ENCODE measurements around the gene ZFYVE28.
"Not testable (repeated sequence)": the region's sequence is repeated elsewhere in the genome, so short reads cannot be mapped to it uniquely, and the experiment has no call there.

ZFYVE28 gene

DNA sequence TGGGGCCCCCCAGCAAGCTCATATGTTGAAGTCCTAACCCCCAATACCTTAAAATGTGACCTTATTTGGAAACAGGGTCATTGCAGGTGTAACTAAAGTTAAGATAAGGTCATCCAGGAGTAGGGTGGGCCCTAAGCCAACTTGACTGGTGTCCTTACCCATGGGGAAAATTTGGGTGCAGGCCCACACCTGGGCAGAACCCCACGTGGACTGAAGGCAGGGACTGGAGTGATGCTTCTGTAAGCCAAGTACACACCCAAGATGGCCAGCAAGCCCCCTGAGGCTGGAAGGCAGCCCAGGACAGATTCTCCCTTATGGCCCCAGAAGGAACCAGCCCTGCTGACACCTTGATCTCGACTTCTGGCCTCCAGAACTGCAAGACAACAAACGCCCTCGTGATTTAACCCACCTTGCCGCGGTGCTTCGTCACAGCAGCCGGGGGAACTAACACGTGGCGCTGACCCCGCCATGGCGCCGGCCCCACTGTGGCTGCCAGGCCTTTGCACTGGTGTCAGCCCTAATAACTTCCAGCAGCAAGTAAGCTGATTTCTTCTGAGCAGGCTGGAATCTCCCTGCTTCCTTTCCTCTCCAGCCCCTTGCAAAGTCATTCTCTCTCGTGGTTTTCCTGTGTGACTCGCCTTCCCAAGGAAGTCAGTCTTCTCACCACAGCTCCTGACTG, 133.4 kb downstream of the ZFYVE28 start:
- no peak for DNase-seq

DNA sequence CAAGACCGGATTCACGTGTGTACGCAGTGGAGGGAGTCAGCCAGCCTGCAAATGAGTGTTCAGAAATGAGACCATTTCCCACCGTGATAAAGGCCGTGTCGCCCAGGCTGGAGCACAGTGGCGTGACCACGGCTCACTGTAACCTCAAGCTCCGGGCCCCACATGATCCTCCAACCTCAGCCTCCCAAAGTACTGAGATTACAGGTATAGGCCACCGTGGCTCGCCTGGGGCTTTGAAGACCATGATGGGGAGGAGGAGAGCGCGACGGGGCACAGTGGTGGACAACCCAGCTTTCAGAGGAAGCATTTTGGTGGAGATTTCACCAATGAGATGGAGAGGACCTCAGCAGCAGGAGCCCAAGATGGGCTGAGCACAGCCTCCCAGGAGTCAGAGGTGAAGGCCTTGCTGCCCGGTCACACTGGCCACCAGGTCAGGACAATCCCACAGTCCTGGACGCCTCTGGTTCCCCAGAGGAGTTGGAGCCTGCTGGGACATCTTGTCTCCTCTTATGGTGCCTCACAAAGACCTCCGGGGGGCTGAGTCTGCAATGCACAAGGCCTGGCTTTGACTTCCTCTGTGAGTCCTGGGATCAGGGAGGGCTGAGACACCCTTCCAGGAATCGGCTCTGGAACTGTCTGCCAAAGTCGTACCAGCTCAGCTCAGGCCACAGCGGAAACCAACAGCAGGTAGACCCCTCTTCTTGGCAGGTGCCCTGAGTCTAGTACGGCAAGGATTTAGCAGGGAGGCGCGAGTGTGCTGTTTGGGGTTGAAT, 134.1 kb downstream of the ZFYVE28 start:
- DNase-seq, result no peak

DNA sequence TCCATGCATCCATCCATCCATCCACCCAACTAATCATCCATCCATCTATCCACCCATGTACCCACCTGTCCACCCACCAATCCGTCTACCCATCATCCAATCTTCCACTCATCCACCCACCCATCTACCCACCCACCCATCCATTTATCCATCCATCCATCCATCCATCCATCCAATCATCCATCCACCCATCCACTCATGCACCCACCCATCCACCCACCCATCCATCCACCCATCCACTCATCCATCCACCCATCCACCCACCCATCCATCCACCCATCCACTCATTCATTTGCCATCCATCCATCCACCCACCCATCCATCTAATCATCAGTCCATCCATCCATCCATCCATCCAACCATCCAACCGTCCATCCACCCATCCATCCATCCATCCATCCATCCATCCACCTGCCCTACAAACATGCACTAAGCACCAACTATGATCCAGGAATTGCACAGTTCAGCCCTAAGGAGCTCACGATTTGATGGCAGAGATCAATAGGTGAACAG, 135.2 kb downstream of the ZFYVE28 start:
- DNase-seq, result no peak

DNA sequence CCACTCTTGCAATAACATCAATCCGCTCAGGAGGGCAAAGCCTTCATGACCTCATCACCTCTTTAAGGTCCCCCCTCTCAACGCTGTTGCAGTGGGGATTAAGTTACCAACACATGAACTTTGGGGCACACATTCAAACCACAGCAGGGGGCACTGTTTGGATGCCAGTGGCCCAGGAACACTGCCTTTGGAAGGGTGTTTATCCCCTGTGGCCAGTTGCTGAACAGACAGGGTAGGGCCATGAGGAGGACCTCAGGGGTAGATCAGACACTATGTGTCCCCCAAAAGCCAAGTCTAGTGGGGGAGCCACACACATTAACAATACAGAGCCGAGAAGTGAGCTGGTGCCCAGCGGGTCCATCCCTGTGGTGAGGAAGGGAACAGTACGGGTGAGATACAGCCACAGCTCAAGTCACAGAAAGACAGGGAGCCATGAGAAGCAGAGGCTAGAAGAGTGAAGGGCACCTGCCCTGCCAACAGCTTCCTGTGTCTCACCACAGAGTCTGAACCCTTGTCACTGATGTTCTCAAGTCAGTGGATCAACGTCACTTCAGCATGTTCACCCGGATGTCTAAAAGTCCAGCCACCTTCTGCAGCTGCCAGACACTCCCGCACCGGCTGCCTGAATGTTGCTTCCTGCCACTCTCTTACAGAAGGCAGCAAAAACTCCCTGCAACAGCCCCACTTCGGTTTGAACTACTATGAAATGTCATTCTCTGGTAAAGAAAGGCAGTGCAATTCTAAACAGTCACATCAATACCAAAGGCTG, 136.7 kb downstream of the ZFYVE28 start:
- DNase-seq, result no peak

DNA sequence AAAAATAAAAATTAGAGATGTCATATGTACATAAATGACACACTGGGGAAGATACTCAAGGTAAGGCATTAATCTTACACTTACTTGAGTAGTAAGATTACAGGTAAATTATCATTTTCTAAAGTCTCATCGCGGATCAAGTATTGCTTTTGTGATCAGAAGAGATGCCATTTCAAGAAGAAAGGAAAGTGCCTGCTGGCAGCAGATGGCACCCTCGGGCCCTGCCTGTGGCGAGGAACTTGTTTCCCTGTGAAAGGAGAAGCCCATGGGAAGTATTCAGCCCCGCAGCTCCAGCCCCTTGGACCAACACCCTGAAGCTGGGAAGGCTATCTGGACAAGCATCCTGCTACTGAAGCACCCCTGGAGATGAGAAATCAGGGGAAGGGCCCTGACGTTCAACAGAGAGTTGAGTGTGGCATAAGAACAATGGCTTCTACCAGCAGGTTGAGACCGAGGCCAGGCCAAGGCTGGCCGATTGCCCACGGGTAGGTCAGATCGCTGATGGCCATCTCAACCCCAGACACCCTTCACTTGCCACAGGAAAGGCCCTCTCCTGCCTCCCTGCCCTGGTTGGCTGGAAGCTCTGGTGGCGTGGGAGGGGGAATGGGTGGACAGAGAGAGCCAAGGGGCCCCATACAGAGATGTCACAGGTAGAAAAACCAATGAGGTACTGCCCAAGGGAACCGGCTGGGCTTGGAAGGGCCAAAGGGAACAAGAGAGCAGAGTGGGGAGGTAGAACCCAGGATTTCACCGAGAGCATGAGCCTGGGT, 137.7 kb downstream of the ZFYVE28 start:
- no peak for DNase-seq

DNA sequence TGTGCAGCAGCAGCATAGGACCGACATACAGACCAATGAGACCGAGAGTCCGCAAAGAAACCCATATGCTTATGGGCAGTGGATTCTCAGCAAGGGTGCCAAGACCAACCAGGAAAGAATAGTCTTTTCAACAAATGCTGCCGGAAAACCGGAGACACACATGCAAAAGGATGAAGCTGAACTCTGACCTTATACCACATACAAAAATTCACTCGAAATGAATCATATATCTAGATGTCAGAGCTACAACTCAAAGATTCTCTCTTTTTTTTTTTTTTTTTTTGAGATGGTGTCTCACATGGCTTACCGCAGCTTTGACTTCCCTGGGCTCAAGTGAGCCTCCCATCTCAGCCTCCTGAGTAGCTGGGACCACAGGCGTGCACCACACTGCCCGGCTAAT, 140.5 kb downstream of the ZFYVE28 start:
- no peak for DNase-seq

DNA sequence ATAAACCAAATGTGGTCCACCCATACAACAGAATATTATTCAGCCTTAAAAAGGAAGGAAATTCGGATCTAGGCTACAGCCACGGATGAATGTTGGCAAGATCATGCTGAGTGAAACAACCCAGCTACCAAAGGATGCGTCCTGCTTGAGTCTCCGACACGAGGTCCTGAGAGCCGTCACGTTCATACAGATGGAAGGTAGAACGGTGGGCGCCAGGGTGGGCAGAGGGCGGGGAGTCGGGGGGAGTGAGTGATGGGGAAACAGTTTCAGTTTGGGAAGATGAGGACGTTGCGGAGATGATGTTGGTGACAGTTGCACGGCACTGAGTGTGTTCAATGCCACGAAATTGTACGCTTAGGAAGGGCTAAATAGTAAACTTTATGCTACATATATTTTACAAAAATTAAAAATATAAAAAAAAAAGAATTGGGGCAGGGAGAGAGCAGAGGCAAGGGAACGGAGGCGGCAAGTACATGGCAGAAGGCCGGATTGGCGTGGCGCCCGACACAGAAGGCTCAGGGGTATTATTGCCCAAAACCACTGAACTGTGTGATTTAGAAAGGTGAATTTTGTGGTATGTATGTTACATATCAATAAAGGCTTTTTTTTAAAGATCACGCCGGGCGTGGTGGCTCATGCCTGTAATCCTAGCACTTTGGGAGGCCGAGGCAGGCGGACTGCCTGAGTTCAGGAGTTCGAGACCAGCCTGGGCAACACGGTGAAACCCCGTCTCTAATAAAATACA, 141.7 kb downstream of the ZFYVE28 start:
- no peak for DNase-seq

DNA sequence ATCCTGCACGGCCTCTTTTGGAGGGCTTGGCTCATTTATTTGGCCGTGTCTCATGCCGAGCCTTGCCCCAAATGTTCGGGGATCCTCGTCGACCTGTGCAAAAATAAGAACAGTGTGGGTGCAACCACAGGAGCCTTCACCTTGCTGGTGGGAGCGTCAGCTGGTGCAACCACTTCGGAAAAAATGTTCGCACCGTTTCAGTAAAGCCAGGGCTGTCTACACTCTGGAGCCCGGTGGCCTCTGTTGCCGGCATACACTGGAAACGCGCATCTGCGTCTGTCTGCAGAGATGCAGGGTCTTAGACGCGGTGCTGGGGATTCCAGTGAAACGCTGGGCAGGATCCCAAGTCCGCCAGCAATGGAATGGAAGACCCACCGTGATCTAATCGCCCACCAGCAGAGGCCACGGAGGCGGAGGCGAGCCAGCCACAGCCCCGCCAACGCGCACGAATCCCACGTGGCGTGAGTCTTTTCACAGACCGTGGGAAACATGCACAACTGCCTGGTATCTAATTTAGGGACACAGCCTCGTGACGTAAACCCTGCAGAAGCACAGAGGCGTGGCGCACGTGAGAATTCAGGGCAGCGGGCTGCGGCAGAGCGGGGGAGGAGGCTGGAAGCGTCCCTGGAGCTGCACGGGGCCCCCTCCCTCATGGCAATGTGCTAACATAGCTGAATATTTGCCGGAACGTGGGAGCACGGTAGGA, 142.7 kb downstream of the ZFYVE28 start:
- no peak for DNase-seq

DNA sequence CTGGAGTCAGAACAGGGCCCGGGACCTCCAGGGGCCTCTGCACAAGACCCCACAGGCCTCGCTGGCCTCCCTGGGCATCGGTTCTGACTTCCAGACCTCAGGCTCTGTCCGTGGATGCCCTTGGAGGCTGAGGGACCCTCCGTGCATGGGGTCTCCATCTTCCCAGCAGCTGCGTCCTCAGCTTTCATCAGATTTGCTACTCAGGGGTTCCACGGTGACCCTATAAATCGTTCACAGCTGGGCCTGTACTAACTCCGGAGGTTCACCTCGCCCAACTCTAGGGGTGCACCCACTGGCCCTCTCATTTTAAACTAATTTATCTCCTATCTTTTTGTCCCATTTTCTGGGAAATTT, 143.4 kb downstream of the ZFYVE28 start:
- DNase-seq, result not testable (repeated sequence)

DNA sequence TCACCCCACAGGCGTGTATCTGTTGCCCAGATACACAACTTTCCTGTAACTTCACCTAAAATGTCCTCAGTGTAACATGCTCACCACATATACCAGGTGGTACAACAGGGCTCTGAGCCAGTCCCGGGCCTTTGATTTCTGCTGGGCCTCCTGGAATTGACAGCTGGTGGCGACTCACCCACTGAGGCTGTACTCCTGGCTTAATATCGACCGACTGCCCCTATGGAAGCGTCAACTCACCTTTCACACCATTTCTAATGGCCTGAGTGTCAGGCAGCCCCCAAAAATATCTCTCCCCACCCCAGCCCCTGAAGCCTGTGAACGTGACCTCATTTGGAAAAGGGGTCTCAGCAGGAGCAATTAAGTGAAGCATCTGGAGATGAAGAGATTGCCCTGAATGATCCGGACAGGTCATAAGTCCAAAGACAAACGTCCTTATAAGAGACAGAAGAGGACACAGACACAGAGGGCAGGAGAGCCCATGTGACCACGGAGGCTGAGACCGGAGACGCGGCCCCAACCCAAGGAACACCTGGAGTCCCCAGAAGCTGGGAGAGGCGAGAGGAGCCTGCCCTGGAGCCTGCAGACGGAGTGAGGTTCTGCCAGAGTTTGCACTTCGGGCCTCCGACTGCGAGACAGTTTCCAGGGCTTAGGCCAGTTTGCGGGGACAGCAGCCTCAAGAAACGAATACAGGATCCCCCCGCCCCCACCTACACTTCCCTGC, 144.0 kb downstream of the ZFYVE28 start:
- DNase-seq, result no peak

DNA sequence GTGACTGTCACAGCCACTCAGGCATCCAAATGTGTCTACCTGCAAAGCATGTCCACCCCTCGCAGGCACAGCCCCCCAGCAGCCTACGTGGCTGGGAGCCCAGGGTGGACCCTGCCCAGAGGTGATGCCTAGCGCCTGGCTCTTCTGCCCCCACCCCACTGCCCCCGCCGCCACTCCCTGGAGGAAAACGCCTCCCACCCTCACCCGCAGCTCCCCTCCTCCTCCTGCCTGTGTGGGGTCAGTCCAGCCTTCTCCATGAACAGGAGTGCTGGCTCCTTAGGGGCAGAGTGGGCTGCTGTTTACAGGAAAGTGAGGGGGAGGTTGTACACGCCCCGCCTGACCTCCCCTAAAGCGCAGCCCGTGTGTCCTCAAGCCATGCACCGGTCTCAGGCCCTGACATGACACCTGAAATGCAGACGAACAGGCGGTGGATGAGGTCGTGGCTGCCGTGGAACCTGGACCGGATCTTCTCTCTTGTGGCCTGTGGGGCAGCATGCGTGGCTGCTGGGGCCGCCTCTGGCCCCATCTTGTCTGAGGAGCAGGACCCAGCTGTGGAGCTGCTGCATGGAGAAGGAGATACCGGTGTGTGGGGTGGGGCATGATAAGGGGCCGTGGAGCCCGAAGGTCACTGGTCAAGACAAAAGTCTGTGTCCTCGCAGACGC, 144.7 kb downstream of the ZFYVE28 start:
- no peak for DNase-seq

DNA sequence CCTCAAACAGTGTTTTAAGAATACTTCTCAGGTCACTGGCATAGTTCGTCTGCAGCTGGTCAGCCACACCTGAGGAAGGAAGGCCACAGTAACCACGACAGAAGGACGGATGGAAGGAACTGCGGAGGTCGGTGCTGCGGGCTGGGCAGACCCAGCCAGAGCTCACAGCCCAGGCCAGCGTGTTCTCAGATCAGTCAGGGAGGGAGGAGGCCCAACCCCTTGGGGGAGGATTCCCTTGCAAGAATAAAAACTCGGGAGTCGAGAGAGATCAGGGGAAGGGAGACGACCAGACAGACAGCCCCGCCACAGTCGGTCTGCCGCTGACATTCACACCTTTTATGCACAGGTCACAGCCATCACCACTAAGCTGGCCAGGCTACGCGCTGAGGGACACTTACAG, 145.2 kb downstream of the ZFYVE28 start:
- no peak for DNase-seq

DNA sequence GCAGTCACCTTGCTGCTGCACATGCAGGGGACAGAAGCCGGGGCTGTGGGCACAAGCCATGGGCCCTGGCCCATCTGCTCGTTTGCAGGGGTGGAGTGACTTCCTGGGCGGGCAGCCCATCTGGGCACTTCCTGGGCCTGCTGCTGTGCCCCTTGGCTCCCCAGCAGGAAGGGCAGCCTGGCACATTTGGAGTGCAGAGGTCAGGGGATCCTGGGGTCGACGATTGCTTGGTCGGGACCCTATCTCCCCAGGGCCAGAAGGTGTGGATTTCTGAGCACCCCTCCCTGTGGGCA, 145.7 kb downstream of the ZFYVE28 start:
- DNase-seq, result no peak

DNA sequence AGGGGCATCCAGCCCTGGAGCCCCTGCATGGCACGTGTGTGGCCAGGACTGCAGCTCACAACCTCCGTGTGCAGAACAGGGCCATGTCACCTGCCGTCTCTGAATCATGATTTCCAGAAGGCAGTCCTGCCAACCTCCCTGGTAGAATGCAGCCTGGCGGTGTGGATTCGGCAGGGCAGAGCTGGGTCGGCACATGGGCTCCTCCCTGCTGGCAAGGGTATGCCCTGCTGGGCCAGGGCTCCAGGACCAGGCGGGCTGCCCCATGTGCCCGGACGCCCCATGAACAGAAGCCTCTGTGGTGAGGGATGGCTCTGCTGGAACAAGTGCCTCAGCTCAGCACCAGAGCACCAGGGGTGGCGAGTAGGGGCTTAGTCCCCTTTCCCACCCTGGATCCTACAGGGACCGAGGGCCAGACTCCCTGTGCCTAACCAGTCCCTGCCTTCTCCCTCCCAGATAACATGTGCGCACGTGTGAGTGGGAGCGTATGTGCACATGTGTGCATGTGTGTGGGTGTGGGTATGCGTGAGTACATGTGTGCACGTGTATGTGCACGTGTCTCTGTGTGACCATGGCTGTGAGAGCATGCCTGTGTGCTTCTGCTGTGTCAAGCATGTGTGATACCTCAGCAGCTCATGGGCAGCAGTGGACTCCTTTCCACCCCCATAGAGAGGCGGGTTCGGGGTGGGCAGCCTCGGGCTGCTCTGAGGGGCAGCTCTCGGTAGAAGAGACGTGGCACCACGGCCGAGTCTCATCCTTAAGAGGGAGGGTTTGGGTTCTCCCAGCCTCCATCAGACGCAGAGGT, 146.2 kb downstream of the ZFYVE28 start:
- DNase-seq, result no peak

DNA sequence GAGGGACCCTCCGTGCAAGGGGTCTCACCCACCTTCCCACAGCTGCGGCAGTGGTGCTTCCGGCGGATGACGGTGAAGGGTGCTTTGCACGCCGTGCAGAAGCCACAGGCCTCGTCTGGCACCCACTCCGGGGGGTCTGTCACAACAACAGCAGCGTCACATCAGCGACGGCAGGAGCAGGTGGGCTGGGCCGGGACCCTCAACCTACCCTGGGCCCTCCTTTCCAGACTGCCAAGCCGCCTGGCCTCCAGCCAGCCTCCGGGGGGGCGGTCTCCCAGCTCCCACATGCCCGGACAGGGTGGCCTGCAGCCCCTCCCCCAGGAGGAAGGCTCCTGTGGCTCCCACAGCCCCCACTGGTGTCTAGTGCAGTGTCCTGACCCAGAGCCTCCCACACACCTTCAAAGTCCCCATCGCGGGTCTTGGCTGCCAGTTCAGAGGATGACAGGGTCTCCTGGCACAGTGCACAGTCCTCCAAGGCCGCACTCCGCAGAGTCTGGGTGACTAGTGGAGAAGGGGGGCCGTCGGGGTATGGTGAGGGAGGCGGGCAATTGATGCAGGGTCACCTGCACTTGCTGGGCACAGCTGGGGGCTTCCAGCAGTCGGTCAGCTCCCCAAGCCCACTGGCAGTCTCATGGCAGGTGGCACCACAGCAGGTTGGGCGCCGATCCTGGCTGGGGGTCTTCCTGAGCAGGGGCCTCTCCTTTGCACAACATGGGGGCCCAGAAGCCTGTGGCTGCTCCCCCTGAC, 147.0 kb downstream of the ZFYVE28 start:
- no peak for DNase-seq

DNA sequence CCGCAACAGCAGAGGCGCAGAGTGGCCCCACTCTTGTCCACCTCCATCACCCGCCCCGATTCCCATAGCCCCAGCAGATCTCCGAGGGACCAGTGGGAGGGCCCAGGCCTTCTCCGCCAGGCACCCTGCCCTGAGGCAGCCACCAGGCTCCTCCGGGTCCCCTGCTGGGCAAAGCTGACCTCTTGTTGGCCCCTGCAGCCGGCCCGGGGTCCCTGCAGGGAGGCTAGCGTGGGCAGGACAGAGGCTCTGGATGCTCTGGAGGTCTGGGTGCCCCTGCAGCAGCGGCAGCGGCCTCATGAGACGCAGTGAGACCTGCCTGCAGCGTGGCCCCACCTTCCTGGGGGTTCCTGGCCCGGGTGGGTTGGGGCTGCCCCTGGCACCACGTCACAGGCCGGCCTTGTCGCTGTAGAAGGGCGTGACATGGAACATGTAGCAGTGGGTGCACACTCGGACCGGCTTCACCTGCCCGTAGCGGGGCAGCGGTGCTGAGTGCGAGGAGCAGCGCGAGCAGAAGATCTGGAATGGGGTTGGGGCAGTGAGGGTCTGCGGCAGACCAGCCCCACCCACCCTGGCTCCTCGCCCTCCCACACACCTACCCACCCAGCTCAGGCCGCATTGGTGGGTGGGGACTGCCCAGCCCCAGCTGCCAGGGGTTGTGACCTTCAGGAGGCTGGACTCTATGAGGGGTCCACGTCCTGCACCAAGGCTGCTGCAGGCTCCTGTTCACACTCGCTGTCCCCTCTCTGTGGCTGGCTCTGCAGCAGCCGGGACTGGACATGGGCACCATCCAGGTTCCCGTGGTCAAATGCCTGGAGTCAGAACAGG, 147.9 kb downstream of the ZFYVE28 start:
- DNase-seq, result no peak

DNA sequence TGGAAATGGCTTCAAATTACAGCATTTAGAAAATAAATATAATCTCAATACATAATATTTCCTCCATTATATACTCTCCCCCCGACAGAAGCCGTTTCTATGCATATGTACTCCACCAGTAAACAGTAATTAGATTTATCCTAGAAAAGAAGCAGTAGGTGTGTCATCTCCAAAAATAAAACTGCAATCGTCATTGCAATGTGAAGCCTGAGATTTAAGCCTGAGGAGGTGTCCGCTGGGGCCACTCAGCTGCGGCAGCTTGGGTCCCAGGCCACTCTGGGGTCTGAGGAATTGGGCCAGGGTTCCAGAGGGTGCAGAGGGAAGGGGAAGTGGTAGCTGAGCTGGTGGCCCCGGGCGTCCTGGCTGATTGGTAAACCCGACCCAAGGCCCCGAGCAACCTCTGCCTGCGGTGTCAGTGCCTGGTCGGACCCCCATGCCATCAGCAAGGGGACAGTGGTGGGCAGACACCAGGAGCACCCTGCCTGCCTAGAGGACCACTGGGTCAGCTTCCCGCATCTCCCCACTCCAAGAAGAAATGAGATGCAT, 148.8 kb downstream of the ZFYVE28 start:
- no peak for DNase-seq

DNA sequence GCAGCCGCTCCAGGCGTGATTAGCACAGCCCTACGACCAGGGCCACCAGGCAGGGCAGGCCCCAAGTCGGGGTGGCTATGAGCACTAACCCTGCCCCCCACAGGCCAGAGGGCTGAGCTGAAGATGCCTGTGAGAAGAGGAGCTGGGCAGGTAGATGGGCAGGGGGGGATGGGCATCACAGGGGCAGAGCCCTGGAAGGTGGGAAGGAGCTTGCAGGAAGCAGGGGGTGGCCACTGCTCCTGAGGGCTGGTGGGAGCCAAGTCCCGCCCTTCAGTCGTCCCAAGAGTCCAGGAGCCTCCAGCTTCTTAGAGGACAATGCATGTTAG, 149.3 kb downstream of the ZFYVE28 start:
- no peak for DNase-seq

Measured in DMS79 (cell line).